ENCODE results near the gene SLCO4A1. TPM values are rescaled to one million over a fixed set of nuclear protein-coding genes. Genes with fewer than 3 reads are reported as not detected.

The SLCO4A1 gene
- total and polyA plus RNA-seq, 9 of the 15 experiments (the other 6 are each of a cell fraction or from before 2014, with no cell fraction given), result 1.6 to 21.9 (median 12.8) TPM

DNA sequence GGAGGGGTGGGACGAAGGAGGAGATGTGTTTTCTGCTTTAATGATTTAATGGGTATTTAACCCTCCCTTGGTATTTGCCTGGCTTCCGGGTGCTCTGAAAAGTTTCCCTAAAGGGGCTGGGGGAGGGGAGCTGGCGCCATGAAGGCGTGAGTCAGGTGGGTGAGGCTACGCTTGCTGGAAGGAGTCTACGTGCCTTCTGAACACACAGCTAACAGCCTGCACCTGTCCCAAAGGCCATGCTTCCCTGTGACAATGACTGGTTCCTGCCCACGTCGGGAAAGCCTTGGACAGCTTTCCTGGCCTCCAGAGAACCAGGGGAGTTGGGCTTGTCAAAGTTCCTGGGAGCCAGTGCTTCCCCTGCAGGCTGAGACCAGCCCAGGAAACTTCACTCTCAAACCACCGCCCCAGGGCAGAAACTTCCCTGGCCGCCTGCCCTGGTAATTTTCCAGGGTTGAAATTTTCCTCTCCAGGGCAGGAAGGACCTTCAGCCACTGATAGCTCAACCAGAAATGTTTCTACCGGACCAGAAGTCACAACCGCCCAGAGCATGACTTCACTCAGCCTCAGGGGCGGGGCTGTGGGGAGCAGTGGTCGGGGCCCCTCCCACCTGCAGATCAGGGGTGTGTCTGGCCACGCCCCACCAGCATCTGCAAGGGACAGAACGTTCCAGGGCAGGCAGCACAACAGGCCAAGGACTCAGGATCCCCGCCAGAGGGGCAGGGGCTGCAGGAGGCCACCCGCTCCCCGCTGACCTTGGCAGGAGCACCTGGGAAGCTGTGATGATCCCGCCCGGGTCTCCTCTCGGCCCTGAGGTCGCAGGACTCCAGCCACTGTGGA is 18.6 kb upstream of the SLCO4A1 start (continued):
- TF ChIP-seq, protein P1, sequence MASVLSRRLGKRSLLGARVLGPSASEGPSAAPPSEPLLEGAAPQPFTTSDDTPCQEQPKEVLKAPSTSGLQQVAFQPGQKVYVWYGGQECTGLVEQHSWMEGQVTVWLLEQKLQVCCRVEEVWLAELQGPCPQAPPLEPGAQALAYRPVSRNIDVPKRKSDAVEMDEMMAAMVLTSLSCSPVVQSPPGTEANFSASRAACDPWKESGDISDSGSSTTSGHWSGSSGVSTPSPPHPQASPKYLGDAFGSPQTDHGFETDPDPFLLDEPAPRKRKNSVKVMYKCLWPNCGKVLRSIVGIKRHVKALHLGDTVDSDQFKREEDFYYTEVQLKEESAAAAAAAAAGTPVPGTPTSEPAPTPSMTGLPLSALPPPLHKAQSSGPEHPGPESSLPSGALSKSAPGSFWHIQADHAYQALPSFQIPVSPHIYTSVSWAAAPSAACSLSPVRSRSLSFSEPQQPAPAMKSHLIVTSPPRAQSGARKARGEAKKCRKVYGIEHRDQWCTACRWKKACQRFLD (CRISPR knock-in tag; IDR thresholded peaks at IDR 0.05), result peak; percentile 89
- TF ChIP-seq SMARCE1 (IDR thresholded peaks at IDR 0.05), result 0 out of 2 replicates have a peak, but pooled peaks have one; percentile 43
- TF ChIP-seq, protein P2, sequence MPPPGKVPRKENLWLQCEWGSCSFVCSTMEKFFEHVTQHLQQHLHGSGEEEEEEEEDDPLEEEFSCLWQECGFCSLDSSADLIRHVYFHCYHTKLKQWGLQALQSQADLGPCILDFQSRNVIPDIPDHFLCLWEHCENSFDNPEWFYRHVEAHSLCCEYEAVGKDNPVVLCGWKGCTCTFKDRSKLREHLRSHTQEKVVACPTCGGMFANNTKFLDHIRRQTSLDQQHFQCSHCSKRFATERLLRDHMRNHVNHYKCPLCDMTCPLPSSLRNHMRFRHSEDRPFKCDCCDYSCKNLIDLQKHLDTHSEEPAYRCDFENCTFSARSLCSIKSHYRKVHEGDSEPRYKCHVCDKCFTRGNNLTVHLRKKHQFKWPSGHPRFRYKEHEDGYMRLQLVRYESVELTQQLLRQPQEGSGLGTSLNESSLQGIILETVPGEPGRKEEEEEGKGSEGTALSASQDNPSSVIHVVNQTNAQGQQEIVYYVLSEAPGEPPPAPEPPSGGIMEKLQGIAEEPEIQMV (tag; conservative IDR thresholded peaks at IDR 0.05; ENCODE audit: low read depth), result peak; percentile 57; the same call in 1 of the 2 replicates
- TF ChIP-seq SUPT5H (IDR thresholded peaks at IDR 0.05), result peak; percentile 82
- TF ChIP-seq, protein P3, sequence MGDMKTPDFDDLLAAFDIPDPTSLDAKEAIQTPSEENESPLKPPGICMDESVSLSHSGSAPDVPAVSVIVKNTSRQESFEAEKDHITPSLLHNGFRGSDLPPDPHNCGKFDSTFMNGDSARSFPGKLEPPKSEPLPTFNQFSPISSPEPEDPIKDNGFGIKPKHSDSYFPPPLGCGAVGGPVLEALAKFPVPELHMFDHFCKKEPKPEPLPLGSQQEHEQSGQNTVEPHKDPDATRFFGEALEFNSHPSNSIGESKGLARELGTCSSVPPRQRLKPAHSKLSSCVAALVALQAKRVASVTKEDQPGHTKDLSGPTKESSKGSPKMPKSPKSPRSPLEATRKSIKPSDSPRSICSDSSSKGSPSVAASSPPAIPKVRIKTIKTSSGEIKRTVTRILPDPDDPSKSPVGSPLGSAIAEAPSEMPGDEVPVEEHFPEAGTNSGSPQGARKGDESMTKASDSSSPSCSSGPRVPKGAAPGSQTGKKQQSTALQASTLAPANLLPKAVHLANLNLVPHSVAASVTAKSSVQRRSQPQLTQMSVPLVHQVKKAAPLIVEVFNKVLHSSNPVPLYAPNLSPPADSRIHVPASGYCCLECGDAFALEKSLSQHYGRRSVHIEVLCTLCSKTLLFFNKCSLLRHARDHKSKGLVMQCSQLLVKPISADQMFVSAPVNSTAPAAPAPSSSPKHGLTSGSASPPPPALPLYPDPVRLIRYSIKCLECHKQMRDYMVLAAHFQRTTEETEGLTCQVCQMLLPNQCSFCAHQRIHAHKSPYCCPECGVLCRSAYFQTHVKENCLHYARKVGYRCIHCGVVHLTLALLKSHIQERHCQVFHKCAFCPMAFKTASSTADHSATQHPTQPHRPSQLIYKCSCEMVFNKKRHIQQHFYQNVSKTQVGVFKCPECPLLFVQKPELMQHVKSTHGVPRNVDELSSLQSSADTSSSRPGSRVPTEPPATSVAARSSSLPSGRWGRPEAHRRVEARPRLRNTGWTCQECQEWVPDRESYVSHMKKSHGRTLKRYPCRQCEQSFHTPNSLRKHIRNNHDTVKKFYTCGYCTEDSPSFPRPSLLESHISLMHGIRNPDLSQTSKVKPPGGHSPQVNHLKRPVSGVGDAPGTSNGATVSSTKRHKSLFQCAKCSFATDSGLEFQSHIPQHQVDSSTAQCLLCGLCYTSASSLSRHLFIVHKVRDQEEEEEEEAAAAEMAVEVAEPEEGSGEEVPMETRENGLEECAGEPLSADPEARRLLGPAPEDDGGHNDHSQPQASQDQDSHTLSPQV (IDR thresholded peaks at IDR 0.05), result peak; percentile 83
- TF ChIP-seq EWSR1 (IDR thresholded peaks at IDR 0.05; ENCODE audit: borderline replicate concordance, low read depth, partially characterized antibody), result no peak
- TF ChIP-seq SP1 (CRISPR knock-in tag; IDR thresholded peaks at IDR 0.05), result peak; percentile 88
- TF ChIP-seq ZNF764 (CRISPR knock-in tag; IDR thresholded peaks at IDR 0.05; ENCODE audit: low read depth), result no peak
- peak; percentile 28; the same call in 1 of the 2 replicates for TF ChIP-seq CEBPG (CRISPR knock-in tag; IDR thresholded peaks at IDR 0.05)
- TF ChIP-seq CEBPG (tag; conservative IDR thresholded peaks at IDR 0.05 in 1 of 2, IDR thresholded peaks at IDR 0.05 in 1 of 2), result no peak
- TF ChIP-seq CXXC5 (CRISPR knock-in tag; IDR thresholded peaks at IDR 0.05), result peak; percentile 51
- 0 out of 2 replicates have a peak, but pooled peaks have one; percentile 34 for TF ChIP-seq ZNF143 (CRISPR knock-in tag; IDR thresholded peaks at IDR 0.05)
- no peak for TF ChIP-seq HNRNPK (IDR thresholded peaks at IDR 0.05; ENCODE audit: low read depth, low read length, poor library complexity, severe bottlenecking)
- TF ChIP-seq, protein P4, sequence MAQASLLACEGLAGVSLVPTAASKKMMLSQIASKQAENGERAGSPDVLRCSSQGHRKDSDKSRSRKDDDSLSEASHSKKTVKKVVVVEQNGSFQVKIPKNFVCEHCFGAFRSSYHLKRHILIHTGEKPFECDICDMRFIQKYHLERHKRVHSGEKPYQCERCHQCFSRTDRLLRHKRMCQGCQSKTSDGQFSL (CRISPR knock-in tag; IDR thresholded peaks at IDR 0.05), result 0 out of 2 replicates have a peak, but pooled peaks have one; percentile 16
- TF ChIP-seq, protein P4 (tag; IDR thresholded peaks at IDR 0.05), result no peak
- no peak for TF ChIP-seq SRSF3 (IDR thresholded peaks at IDR 0.05; ENCODE audit: insufficient read depth, low read length)
- peak; percentile 74 for TF ChIP-seq TAF1 (IDR thresholded peaks at IDR 0.05; ENCODE audit: control insufficient read depth, extremely low read depth, insufficient read depth, low read length, severe bottlenecking)

All from K562 (cell line).